GM19239 (cell line): ENCODE data around the gene FRAS1.
"Not testable (repeated sequence)": the region's sequence is repeated elsewhere in the genome, so short reads cannot be mapped to it uniquely, and the experiment has no call there.

Experiments used
- DNase-seq: peaks from one replicate; pipeline ENCODE4 v3.0.0; 2011; ENCODE audit warnings: low spot score; ENCODE audit not compliant: insufficient read length
- FAIRE-seq: peaks from 2 replicates; lab custom pipeline; 2011; peaks lifted over from hg19 to GRCh38; lab: Jason Lieb, UNC

Gene FRAS1

DNA sequence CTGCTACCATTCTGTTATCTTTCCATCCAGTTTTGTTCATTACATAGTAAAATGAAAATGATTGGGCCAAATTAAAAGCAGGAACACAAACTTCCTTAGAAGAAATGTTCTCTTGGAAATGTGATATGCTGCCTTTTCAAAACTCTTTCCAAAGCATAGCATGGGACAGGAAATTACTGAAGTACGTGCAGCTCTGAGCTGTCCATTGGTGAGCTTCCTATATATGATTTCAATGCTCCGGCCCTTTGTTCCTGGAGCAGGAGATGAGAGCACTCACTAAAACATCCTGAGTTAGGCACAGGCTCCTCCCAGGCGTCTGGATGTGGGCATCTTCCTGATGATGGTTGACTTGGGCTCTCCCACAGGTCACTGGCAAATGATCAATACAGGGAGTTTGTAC, 461.4 kb downstream of the FRAS1 start:
- DNase-seq (no peak), FAIRE-seq (no peak)

DNA sequence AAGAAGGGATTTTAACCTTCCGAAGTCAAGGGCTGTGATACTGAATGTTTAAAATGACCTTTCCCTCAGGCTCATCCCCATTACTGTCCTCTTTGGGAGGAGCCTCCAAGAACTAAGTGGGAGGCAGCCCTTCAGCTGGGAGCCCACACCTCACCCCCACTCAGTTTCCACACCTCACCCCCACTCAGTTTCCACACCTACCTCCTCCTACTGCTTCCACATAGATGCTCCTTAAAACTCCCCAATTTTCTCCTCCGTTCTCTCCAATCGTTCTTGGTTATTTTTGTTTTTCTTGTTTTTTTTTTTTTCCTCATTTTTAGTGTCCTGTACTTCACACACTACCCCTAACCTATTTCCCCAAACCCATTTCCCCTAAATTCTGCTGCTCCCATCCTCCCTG, 462.8 kb downstream of the FRAS1 start:
- FAIRE-seq: no peak
- no peak for DNase-seq

DNA sequence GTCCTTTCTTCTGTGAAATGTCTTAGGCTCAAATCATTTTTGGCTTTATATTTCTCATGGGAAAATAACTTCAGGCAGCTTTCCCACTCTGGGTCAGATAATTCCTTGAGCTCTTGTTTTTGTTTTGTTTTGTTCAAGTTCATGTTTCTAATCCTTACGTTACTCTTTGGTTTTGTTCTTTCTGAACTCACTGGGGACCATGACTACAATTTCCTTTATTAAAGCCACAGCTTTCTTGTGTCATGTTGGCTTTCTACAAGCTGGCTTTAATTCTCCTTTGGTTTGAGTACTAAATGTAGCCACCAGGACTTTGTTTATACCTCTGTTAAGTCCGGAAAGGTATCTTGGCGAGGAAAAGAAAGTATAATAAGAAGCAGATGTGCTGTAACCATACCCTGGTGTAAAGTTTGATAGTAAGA, 463.7 kb downstream of the FRAS1 start:
- FAIRE-seq: no peak
- DNase-seq: no peak

DNA sequence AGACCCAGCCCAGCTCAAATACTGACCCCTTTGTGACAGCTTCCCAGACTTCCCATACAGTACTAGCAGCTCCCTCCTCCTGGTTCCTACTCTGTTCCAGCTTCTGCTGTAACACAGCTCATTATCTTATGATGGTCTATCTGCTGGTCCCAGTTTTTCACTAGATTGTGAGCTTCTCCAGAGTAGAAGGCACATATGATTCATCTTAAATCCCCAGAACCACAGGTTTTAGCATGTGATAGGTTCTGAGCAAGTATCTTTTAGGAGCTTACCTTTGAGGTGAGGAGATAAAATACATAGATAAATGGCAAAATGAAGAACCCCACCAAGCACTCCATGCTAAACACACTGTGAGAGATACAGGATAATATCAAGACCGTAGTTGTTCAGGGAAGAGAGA, 466.9 kb downstream of the FRAS1 start:
- FAIRE-seq (no peak), DNase-seq (no peak)

DNA sequence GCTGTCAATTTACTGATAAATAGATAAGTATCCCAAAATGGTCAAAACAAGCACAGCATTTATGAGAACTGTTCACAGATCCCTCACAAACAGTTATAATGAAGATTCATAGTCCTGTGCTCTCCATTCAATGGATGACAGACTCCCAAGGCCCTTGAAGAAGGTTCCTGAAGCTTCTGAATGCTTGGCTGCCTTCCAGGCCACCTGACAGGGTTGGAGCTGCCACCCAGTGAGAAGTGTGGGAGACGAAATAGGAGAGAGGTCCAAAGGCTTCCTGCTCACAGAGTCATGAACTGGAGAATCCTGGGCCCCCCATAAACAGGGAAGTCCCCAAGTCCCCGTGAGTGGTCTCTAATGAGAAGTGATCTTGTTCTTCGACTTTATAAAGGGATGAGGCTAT, 468.4 kb downstream of the FRAS1 start:
- FAIRE-seq (no peak), DNase-seq (no peak)

DNA sequence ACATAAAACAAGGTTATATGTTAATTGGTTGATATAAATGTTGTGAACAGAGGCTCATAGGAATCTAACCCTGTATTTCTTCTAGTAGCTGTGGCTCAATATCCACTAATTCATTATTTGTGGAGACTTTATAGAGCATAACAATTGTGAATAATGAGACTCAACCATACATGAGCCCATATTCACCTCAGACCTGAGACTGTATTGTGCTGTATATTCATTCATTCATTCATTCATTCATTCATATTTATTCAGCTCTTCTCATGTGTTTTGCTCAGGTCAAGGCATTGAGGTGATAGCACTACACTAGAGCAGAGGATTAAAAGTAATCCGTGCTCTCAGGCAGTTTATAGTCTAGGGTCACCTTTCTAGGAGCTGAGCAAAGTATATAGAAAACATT, 470.0 kb downstream of the FRAS1 start:
- DNase-seq (no peak), FAIRE-seq (no peak)

DNA sequence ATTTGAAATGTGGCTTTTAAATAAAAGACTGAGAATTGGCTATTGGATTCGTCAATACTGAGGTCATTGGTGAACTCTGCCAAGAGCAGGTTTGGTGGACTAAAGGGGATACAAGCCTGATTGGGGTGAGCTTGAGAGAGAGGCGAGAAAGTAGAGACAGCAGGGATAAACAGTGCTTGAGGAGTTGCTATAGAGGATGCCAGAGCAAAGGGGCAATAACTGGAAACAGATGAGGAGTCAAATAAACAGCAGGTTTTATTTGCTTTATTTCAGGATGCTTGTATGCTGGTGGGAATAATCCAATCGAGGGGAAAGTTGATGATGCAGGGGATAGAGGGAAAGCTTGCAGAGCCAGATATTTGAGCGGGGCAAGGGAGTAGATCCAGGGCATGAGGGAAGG, 470.4 kb downstream of the FRAS1 start:
- DNase-seq (no peak), FAIRE-seq (no peak)

DNA sequence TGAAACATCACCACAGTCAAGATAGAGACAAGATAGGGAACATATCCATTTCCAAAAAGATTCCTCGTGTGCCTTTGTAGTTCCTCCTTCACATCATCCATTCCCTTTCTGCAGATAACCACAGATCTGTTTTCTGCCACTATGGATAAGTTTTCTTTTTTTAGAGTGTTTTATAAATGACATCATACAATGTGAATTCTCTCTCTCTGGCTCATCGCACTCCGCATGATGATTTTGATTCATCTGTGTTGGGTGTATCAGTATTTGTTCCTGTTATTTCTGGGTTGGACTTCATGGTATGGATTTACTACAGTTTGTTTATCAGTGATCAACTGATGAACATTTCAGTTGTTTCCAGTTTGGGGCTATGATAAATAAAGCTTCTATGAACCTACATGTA, 471.2 kb downstream of the FRAS1 start:
- no peak for FAIRE-seq
- no peak for DNase-seq

DNA sequence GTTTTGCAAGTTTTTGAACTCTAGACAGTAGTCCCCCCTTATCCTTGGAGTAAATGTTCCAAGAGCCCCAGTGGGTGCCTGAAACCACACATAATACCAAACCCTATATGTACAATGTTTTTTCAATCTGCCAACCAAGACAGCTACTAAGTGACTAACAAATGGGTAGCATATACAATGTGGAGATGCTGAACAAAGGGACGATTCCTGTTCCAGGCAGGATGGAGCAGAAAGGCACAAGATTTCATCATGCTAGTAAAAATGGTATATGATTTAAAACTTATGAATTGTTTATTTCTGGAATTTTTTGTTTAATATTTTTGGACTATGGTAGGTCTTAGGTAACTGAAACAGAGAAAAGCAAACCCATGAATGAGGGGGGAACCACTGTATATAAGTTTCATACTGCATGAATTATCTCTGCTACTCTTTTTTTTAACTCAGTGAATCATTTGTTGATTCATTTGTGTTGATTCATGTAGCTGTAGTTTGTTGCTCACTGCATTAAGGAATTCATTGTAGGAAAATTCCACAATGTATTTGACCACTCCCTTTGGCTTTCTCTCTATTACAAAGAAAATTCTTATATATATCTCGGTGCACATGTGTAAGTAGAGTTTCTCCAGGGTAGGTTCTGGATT, 472.6 kb downstream of the FRAS1 start:
- no peak for FAIRE-seq
- DNase-seq: no peak

DNA sequence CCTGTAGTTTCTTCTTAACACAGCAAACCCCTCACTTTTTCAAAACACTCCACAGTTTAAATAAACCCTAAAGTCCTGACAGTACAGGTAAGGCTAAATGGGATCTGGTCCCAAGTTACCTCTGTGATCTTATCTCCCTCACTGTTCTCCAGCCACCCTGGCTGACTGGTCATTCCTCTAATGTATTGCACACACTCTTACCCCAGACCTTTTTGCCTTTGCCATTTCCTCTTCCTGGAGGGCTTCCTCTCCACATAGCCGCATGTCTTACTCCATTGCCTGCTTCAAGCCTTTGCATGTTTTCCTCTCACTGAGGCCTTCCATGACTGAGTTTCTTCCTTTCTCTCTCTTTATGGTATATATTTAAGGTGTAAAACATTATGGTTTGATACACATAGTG, 474.9 kb downstream of the FRAS1 start:
- DNase-seq (no peak), FAIRE-seq (no peak)

DNA sequence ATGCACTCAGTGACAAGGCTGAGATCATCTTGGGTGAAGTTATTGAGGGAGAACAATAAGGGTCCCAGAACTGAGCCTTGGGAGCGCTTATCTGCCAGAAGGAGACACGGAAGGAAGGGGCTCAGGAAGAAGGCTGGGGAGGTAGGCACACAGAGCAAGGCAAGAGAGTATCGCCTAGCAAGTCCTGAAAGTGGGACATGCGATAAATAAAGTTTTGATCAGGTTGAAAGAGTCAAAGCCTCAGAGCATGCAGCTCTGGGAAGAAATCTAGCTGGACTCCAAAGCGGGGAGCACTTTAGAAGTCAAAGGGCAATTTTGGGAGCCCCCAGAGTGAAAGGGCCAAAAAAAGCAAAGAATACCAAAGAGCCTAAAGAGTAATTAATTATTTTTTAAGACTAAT, 476.7 kb downstream of the FRAS1 start:
- DNase-seq: no peak
- no peak for FAIRE-seq

DNA sequence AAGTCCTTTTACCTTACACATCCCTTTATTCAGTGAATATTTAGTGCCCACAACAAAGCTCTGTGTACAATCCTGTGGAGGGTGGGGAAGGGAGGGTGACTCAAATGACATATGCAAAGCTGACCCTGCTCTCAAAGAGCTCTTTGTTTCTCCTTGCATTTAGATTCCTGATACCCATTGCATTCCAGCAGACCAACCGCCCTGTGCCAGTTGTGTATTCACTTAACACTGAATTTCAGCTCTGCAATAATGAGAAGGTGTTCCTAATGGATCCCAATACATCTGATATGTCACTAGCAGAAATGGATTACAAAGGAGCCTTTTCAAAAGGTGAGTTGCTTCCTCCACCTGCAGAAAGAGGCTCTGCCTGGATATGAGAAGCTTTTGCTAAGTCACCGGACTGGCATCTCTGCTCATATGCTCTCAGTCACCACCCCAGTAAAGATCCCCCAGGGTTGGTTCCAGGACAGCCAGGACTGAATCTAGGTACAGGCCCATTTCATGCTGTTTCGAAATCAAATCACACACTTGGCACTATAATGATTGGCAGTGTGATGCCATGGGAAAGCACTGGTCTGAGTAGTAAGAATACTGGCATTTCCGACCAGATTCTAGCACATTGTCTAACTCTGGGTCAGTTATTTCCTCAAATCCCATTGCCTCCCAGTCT, 477.3 kb downstream of the FRAS1 start:
- no peak for DNase-seq
- no peak for FAIRE-seq

DNA sequence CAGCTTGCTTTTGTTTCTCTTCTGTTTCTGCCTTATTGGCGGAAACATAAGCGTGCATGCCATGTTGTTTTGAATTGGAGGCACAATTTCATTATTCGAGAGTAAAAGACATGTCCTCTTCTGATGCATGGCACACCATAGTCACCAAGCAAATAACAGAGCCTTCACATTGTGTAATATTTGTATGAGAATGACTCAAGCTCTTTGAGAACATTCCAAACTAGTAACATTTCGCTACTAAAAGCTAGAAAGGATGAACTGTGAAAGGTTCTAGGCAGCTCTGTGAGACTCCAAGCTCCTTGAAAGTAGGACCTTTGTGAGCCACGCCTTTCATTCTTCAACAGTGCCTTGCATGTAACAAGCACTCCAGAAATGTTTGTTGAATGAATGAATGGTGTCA, 485.2 kb downstream of the FRAS1 start:
- DNase-seq: no peak
- FAIRE-seq: no peak

DNA sequence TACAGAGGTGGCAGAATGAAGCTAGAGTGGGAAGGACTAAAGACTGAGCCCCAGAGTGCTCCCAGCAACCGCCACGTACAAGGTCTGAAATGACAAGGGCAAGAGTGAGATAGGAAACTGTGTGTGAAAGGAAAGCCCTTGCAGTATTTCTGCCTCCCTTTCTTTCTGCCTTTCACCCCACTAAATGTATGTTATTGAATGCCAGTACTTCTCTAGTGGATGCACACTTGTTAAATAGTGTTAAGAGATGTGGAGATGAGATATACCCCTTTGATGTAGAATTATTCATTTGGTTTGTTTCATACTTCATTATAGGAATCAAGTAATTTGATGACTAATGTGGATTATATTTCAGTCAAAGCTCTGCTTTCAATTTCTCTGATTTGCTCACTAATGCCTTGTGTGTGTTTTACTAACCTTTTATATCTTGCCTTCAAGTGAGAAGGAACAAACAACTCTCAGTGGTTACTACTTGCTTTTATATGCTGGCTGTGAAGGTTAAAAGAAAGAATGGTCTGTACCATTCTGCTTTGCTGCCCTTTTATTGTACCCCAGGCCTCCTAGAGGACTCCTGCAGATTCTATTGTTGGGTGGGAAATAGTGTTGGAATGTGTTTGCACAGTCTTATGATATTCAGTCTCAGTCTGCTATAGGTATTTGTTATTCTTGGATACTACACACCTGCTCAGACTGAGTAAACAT, 486.5 kb downstream of the FRAS1 start:
- DNase-seq (no peak), FAIRE-seq (no peak)

DNA sequence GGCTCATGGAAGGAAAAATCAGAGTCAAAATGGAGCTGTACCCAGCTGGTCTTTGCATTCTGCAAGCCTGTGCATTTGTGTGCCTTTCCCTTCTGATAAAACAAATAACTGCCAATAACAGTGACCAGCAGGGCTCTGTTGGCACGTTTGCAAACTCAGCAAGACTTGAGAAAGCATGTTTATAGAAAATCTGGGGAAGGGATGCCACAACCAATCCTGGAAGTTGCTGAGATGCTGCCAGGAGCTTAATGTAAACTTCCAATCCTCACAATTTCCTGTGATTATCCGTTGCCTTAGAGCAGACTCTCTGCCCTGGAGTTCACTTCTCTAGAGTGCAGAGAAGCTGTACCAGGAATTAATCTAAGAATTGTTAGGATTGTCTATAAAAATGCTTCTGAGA, 487.6 kb downstream of the FRAS1 start:
- no peak for FAIRE-seq
- DNase-seq: no peak

DNA sequence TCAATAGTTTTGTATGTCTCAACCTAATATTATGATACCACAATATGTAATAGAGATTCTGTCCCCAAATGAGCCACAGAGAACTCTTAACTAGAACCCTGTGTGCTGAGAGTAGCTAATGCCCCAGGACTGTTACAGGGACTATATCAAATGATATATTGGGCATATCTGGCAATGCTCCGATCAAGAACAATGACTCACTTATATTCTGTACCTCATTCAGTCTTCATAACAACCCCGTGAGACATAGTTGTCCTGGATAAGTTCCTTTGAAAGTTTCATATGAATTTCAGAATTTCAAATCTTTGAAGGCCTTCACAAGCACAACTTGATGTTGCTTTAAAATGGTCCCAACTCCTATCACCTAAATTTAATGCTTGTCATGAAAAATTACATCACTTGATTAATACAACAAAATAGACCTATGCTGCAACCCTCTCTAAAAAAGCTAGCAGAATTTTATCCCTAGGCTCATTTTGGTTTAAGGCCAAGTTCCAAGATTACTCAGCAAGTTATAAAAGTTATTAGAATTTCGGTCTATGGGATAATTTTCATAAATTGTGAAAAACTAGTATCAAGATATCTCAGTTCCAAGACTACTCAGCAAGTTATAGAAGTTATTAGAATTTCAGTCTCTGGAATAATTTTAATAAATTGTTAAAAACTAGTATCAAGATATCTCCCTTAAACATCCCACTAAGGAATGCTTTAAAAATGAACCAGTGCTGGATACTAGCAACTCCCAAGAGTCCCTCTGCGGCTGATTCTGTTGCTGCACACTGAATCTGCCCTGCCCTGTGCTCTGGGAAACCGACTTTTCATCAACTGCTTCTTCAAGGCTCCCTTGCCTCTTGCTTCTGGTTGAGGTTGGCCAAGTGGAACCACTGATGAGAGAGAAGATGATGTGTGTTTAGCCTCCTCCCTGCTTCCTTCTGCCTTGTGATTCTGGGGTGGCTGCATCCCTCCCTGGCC, 488.4 kb downstream of the FRAS1 start:
- DNase-seq: no peak
- FAIRE-seq: no peak

DNA sequence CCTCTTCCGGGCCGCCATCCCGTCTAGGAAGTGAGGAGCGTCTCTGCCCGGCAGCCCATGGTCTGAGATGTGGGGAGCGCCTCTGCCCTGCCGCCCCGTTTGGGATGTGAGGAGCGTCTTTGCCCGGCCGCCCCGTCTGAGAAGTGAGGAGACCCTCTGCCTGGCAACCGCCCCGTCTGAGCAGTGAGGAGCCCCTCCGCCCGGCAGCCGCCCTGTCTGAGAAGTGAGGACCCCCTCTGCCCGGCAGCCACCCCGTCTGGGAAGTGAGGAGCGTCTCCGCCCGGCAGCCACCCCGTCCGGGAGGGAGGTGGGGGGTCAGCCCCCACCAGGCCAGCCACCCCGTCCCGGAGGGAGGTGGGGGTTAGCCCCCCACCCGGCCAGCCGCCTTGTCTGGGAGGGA, 490.8 kb downstream of the FRAS1 start:
- FAIRE-seq, DNase-seq: not testable (repeated sequence)

DNA sequence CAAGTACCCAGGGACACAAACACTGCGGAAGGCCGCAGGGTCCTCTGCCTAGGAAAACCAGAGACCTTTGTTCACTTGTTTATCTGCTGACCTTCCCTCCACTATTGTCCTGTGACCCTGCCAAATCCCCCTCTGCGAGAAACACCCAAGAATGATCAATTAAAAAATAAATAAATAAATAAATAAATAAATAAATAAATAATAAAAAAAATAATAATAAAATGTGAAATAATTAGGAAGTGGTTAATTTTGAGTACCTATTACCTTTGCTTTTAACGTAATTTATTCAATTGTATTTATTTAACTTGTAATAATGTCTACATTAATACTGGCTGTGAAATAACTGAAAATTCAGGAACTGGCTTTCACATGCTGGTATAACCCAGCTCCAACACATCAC, 491.8 kb downstream of the FRAS1 start:
- not testable (repeated sequence) for FAIRE-seq, DNase-seq

DNA sequence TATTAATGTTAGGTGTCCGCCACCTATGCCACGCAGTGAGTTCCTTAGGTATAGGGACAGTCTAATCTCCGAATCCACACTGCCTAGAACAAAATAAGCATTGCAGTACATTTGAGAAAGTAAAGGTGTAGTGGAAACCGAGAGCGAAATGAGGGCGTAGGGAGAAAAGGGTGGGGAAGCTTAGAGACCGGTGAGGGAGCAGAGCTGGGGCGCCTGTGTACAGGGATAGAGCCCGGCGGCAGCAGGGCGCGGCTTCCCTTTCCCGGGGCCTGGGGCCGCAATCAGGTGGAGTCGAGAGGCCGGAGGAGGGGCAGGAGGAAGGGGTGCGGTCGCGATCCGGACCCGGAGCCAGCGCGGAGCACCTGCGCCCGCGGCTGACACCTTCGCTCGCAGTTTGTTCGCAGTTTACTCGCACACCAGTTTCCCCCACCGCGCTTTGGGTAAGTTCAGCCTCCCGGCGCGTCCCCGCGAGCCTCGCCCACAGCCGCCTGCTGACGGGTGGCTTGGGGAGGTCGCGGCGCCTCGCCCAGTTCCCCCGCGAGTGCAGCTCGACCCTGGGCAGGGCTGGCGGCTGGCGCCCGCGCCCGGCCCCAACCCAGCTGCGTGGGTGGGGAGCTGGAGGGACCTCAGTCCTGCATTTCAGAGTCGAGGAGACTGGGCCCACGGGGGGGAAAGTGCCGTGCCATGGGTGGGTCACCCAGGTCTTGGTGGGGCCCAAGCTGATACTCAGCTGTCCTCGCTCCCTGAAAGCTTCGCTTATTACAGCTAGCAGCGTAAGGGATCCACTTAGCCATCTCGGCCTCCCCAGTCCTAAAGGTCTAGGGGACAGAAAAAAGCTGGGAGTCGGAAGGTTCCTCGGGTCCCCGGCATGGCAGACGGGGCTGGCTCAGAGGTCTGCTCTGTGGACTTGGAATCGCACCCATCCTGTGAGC, 494.6 kb downstream of the FRAS1 start, which contains the start of gene ANXA3:
TSS of gene ANXA3 (plus strand) at position 351 of the 932 bp plus-strand sequence. CDS start 2,704 bp downstream, outside the sequence.
- peak; percentile 32 for DNase-seq
- FAIRE-seq: no peak
